Endothelial cell of umbilical vein (primary cell): ENCODE results near the gene EFR3B.

Source experiments
- CTCF ChIP-seq, 2 donors: IDR thresholded peaks; 1 replicate in 1 of 2; 2 replicates in 1 of 2; pipeline ENCODE4 v1.5.1; 2011; ENCODE audit warnings: low read length in 2 of 2, mild to moderate bottlenecking in 2 of 2, moderate library complexity in 2 of 2, control low read depth in 1 of 2, inconsistent platforms in 1 of 2, low read depth in 1 of 2; ENCODE audit not compliant: insufficient read depth in 1 of 2; ENCODE audit errors: extremely low read depth in 1 of 2
- MYC ChIP-seq: IDR thresholded peaks from one replicate; pipeline ENCODE4 v1.6.1; 2011; ENCODE audit warnings: mild to moderate bottlenecking, low read depth, low read length
- POLR2A ChIP-seq: IDR thresholded peaks from 2 replicates; pipeline ENCODE4 v1.6.1; 2012; ENCODE audit warnings: low read depth, mild to moderate bottlenecking, control low read depth, low read length

DNA sequence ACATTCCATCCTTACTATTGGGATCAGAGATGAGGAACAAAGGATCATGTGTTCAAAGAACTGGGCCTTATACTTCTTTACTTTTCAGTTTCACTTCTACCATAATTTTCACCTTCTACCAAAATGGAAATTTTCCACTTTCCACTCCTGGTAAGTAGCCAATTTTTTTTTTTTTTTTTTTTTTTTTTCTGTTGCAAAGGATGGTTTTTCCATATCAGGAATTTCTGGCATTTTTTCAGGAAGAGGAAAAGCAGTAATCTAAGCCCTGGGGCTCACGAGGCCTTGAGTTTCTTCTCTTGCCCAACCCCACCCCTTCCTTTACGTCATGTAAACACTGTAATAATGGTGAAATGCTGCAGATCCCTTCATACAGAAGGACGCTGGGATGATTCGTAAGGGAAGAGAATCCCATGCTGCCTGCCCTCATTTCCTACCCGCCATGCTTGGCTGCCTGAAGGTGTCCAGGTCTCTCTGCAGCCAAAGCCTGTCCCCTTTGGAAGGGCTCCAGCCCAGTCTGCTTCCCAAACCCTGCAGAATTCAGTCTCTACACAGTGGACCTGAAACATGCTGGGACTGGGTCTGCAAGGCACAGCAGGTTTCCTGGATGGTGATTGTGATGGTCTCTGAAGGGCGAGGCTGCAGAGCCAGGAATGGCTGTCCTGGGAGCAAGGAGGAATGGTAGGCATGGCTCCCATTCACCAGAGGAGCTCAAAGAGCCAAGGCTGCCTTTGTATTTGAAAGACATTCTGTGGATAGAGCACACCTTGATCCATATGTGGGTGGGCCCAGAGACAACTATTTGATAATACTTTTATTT is 57.0 kb downstream of the EFR3B start:
- TF ChIP-seq CTCF (IDR thresholded peaks at IDR 0.05; ENCODE audit: extremely low read depth in 1 of 2, insufficient read depth in 1 of 2, low read depth in 1 of 2, low read length in 2 of 2) (no peak), POLR2A (no peak), MYC (no peak)
